HG03378 (cell line): Measurements from ENCODE around the gene TSPAN14.
"Not testable (repeated sequence)": the region's sequence is repeated elsewhere in the genome, so short reads cannot be mapped to it uniquely, and the experiment has no call there.

Experiments used
- ATAC-seq: cut with Tn5 transposase; IDR thresholded peaks from one replicate; pipeline ENCODE4 v1.9.1; 2021; ENCODE audit warnings: mild to moderate bottlenecking, moderate library complexity; ENCODE audit not compliant: unreplicated experiment

The TSPAN14 gene

DNA sequence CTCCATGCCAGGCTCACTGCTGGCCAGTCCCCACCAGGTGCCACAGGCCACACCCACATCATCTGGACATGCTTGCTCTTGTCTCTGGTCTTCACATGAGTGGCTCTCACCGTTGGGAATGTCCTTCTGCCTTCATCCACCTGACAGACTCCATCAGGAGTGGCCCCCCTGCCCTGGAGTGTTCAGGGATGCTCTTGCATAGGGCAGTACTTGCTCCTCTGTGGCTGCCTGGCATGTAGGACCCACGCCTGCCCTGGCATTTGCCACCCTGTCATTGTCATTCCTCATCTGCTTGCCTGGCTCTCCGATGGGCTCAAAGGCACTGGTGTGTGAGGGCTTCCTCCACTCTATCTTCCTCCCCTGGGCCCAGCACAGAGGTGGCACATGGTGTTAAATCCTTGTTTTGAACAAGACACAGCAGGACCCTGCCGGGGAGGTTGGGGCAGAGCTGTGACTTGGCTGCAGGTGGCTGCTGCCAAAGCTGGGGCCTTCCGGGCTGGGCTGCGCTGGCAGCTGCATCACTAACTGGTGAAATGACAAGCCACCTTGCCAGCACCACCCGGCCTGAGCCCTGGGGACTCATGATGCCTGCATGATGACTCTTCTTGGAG is 85.4 kb downstream of the TSPAN14 start:
- no peak for ATAC-seq

DNA sequence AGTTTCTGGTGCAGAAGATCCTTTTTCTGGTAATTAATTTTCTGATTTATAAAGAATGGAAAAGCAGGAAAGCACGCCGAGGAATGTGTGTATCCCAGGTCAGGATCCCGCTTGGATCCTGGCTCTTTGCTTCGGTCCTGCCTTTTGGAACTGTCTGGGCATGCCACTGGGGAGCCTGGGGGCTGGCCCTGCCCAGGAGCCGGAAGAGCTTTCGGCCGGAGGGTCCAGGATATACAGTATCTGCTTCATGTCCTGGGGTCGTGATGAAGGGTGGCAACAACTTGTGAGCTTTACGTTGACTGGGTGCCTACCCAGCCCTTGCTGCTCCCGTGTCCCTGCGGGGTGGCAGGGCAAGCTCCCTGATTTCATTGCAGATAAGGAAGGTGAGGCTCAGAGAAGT is 86.0 kb downstream of the TSPAN14 start:
- no peak for ATAC-seq

DNA sequence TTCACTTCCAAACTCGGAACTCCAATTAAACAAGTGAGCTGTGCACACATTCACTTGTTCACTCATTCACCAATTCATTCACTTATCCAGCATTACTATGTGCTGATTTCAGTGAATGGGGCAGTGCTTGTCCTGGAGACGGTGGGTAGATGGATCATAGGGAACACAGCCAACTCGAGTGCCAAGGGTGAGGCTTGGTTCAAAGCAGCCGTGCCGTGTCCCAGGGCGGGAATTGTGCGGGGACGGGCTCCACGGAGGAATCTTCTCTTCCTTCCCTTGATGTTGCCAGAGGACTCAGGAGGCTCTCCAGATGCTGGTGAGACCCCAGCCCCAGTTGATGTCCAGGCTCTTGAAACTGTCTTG is 86.5 kb downstream of the TSPAN14 start:
- ATAC-seq = no peak

DNA sequence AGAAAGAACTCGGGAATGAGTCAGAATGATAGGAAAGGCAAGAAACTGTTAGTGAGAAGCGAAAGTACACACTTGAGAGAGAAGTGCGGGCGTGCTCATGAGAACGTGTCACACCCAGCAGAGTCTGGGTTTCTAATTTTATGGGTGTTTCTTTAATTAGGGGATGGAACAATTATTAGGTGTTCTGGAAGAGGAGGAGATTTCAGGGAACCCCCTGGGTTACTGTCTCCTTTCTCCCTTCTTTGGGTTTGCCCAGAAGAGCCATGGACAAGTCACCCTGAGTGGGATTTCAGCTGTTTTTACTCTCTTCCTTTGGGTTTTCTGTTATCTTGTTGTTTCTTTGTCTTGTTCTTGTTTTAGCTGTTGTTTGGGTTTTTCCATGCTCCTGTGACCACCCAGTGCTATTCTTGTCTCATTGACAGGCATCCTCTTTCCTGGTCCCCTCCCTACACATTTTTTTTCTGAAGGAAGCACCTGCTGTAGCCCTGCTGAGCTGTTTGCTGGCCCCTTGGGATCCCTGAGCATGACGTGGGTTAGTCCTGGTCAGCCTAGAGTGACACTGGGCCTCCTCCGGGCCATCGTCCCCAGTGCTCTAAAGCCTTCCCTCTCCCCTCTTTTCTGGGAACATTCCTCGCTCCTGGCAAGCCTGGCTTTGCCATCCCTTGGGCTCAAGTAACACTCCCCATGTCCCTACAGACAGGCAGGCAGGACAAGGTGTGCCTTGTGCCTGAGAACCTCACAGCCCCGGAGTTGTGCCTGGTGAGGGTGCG is 87.1 kb downstream of the TSPAN14 start:
- peak; percentile 71 for ATAC-seq

DNA sequence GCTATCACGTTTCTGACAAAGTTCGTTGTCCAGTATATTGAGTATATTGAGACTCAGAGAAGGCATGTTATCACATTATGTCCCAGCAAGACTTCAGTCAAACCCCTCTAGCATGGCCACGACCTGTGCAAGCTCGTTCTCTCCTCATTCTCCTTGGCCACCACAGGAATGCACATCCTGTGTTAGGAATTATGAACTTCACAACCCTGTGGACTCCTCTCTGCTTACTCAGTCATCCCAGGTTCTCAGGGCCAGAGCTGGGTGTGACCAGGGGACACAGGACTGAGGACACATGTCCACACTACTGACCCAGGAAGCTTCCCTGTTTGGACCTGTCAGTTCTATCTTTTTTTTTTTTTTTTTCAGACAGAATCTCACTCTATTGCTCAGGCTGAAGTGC is 87.9 kb downstream of the TSPAN14 start:
- ATAC-seq = no peak

DNA sequence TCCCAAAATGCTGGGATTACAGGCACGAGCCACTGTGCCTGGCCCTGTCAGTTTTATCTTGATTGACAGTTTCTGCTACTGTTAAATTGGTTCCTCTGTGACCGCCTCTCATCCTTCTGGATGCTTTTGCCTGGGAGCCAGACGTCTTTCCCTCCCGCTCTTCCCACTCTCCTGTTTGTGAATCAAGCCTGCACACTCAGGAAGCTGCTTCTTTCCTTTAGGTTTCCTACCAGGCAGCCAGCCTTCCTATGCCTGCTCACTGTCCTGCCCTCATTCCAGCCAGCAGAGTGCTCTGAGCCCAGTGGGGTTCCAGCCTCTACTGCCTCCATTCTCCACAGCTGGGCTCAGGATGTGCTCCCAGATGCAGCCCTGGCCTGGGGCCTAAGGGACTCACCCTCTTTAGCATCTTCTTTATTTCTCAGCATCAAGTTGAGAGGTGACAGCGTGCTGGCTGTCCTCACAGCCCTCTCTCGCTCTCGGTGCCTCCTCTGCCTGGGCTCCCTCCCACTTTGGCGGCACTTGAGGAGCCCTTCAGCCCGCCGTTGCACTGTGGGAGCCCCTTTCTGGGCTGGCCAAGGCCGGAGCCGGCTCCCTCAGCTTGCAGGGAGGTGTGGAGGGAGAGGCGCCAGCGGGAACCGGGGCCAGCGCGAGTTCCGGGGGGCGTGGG is 88.7 kb downstream of the TSPAN14 start:
- no peak for ATAC-seq

DNA sequence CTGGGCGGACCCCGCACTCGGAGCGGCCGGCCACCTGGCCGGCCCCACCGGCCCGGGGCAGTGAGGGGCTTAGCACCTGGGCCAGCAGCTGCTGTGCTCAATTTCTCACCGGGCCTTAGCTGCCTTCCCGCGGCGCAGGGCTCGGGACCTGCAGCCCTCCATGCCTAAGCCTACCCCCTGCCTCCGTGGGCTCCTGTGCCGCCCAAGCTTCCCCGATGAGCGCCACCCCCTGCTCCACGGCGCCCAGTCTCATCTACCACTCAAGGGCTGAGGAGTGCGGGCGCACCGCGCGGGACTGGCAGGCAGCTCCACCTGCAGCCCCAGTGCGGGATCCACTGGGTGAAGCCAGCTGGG is 89.2 kb downstream of the TSPAN14 start:
- ATAC-seq = not testable (repeated sequence)

DNA sequence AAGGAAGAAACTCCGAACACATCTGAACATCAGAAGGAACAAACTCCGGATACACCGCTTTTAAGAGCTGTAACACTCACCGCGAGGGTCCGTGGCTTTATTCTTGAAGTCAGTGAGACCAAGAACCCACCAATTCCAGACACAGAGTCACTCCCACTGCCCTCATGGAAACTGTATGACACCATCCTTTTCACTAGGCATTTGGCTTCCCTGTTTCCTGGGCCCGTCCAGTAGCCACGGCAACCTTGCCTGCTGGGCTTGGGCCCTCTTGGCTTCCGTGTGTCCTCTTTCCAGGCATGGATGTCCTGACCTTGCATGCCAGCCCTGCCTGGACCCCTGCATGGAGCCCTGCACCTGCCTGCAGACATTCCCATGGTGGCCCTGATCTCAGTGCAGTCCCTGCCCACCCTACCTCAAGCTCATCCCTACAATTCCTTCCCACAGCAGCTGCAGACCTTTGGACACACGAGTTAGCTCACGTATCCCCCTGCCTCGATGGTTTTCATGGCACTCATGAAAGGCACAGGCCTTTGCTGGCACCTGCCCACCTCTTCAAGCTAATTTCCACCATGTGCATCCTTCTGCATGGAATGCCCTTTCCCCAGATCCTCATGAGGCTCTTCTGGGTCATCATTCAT is 90.3 kb downstream of the TSPAN14 start:
- no peak for ATAC-seq

DNA sequence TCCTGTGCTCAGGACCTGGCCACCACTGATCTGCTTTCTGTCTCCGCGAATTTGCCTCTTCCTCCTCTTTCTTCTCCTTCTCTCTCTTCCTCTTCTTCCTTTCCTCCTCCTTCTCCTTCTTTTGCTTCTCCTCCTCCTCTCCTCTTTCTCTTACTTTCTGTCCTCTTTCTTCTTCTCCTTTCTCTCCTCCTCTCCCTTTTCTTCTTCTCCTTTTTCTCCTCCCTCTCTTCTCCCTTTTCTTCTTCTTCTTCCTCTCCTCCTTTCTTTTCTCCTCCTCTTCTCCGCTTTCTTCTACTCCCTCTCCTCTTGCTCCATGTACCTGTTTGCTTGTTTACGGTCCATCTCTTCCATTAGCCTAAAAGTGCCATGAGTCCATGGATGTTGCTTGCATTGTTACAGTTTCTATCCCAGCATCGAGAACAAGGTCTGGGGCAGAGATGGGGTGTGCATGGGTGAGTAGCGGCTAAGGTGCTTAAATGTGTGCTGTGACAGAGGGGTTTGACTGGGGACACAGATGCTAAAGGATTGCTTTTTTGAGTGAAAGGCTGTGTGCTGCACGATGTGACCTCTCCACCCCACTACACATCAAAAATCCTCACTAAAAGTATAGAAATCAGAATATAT is 91.3 kb downstream of the TSPAN14 start:
- ATAC-seq = no peak

DNA sequence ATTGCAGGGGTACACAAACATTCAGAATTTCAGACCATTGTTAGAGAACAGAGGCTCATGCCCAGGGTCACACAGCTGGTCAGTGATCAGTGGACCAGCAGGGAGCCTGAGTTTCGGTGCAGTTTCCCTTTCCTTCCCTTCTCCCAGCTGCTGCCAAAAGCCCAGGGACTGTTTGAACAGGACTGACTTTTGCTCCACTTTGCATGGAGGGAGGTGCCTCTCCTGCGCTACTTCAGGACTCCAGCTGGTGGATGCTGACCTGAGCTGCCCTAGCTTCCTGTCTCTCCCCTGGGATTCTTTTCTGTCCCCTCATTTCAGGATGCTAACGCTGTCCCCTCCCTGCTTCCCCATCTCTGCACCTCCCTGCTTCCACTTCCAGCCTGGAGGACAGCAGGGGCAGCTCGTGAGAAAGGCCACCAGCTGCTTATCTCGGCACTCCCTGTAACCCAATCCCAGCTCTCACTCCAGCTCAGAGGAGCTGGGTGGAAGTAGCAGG is 98.1 kb downstream of the TSPAN14 start:
- no peak for ATAC-seq

DNA sequence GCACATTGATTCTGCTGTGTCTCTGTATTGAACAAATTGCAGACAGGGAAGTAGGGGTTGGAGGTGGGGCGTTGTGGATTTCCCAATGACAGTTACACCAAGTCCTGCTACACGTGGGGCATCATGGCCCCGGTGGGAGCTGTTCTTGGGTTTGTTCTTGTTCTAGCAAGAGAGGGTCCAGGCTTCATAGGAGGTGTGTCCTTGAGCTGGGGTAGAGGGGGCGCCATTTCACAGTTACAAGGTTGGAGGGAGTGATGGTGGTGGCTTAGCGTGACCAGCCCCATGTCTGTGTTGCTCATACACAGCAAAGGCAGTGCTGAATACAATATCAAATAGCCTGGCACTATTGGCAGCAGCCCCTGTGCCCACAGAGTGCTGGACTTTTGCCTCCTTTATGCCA is 99.3 kb downstream of the TSPAN14 start:
- no peak for ATAC-seq

DNA sequence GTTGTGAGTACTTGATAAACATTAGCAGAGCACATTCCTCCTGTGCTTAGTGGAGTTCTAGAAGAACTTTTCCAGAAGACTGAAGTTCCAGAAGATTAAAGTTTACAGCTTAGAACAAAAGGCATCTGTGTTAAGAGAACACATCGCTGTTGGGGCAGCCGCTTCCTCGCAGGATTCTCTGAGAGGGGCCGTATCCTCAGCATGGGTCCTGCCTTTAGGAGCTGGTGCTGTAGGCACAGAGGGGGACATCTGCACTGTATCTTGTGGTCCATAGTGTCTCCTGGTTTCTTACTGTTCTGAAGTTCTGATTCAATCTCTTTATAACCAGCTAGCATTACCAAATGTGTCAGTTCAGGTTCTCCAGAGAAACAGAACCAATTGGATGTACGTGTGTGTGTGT is 99.9 kb downstream of the TSPAN14 start:
- no peak for ATAC-seq

DNA sequence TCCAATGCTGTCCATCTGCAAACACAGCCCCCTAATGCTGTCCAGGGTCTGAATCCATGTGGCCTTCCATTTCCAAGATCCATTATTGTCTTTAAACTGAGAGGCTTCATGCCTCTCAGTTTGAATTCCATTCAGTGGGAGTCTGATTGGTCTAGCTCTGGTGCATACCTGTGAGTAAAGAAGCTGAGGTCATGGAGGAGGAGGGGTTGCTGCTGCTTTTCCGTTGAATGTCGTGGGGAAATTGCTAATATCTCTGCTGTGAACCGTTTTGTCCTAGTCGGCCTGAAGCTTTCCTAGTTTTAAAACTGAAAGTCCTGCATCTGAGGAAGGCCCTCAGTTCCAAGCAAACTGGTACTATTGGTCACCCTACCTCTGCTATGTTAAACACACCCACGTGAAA is 101.3 kb downstream of the TSPAN14 start:
- no peak for ATAC-seq

DNA sequence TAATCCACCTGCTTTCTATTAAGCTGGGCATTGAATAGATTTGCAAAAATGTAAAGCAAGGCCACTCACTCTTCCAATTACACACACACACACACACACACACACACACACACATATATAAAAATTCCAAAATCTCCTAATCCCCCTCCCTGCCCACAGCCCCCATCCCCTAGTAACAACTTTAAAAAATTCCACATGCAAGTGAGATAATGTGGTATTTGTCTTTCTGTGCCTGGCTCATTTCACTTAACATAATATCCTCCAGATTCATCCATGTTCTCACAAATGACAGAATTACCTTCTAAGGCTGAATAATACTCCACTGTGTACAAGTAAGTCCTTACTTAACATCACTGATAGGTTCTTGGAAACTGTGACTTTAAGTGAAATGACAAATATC is 107.8 kb downstream of the TSPAN14 start:
- ATAC-seq = no peak

DNA sequence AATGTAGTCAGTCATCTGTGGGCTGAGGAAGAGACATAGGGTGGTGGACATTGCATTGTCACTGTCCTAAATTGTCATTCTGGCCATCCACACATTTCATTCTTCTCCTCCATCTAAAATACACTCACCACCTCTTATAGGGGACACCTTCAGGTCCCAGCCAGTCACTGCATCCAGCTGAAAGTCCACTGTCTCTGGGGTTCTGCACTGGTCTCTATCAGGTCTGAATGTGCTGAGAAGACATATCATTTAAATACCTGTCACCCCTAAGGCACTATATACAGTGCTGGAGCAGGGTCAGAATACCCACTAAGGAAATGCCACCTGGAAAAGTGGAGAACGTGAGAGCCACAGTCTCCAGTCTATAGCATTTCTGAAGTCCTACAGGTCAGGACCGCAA is 113.2 kb downstream of the TSPAN14 start:
- no peak for ATAC-seq

DNA sequence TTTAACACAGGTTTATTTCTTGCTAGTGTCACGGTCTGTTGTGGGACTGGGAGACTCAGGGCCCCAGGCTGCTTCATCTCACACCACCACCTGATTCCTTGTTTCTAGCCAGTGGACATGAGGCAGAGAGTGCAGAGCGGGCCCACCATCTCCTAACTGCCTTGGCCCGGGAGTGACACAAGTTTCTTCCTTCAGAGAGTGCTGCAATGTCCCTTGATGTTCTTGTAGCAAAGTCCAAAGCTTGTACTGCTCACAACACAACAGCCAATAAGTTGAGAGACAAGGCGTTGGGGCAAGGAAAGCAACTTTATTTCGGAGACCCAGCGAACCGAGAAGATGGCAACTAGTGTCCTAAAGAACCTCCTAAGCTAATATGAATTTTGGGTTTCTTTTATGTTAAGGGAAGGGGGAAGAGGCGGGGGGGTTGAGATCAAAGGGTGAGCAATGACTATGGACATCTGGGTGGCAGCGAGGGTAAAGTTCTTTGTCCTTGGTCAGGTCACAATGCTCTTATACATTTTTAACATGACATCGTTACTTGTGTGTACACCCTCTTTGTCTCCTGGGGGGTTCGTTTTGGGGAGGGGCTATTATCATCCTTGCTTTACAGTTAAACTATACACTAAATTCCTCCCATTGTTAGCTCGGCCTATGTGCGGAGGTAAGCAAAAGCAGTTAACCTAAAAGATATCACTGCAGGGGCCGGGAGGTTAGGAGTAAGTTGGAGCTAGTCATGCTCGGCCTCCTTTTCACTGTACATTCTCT is 115.2 kb downstream of the TSPAN14 start:
- no peak for ATAC-seq

DNA sequence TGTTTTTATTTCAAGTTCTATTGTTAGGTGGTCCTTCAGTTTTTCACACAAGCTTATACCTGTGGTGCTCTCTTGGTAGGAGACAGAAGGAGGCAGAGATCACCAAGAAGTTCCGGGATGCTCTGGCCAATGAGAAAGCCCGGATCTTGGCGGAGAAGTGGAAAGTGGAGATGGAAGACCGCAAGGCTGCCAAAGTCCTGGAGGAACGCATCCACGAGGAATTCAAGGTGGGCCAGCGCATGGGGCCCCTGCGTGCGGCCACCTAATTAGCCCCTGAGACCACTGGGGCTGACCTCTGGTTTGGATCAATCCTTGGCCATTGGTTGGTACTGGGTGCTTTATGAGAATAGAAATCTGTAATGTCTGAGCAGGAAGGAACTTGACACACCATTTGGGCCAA is 117.2 kb downstream of the TSPAN14 start:
- ATAC-seq = no peak

DNA sequence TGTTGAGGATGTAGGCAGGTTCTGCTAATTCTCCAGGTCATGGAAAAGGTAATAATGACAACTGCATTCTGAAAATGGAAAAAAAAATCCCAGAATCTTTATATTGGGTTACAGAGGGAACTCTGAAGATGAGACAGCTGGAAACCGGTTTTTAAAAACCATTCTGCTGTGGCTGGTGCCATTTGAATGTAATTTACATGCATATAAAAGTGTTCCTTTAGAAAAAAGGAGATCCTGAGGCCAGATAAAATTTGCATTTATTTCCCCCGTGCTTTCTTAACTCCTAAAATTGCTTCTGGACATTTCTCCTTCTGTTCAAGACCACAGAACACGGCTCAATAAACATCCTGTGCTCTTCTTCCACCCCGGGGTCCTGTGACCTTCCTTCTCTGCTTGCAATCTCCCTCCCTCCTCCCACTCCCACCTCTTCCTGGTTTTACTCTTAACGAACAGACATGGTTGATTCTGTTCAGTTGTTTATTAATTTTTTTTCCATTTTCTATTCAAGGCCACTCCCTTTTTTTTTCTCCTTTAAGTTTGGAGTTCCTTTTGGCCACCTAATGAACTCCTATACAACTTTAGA is 125.2 kb downstream of the TSPAN14 start:
- ATAC-seq = no peak

DNA sequence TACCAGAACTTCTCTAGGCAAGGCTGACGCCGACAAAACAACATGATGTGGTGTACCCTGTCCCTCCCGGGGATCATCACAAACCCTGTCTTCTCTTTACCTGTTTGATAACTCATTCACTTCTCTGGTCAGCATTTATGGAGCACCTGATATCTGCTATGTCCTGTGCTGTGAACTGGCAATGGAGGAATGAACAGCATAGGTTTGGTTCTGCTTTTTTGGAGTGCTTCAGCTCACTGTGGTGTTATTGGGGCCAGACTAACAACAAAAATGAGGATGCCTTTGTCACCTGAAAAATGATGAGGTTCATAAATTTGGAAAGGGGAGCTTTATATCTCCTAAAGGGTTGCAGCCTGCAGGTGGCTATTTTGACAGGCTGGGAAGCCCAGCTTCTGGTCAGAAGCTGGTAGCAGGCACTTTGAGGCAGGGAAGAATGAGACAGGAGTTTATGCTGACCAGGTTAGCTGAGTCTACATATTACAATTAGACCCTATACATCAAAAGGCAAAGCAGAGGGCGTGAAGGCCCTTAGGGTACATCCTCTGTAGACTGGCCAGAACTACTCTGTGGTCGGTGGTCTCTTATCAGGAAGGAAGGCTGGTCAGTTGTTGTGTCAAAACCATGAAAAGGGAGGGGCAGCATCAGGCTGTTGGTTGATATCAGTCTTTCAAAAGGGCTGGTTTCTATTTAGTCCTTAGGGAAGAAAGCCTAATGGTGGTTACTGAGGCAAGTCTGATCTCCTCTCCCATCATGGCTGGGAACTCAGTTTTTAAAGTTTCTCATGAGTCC is 125.9 kb downstream of the TSPAN14 start:
- no peak for ATAC-seq
